ENCODE results near the gene SH3PXD2A. TPM values are rescaled to one million over a fixed set of nuclear protein-coding genes. Genes with fewer than 3 reads are reported as not detected.

SH3PXD2A gene
- total and polyA plus RNA-seq, 2 donors (not counting 1 experiment from before 2014, with no cell fraction given), result 3.2 to 33.5 TPM

- Mint-ChIP-seq H3K27ac (no peak overlapping the region), H3K27me3 (peaks cover 15% of the 10 kb centered on the region), H3K9me3 (ENCODE audit: insufficient read depth) (no peaks in the 10 kb centered on the region), H3K4me3 (no peak overlapping the region), H3K4me1 (no peaks in the 10 kb centered on the region)
- Histone ChIP-seq H3K79me2 (ENCODE audit: control insufficient read depth, insufficient read depth, low read length) (no peaks in the 10 kb centered on the region), H3K9me3 (ENCODE audit: control extremely low read depth in 1 of 3, control insufficient read depth in 2 of 3, insufficient read depth in 1 of 3, low read length in 2 of 3) (peaks cover 0 to under 1% (median 0%) of the 10 kb centered on the region in 3 donors), H4K20me1 (ENCODE audit: control insufficient read depth, insufficient read depth, low read length, poor library complexity, severe bottlenecking) (no peaks in the 10 kb centered on the region), H3K4me1 (ENCODE audit: control insufficient read depth in 2 of 2, insufficient read depth in 2 of 2, low read length in 2 of 2) (peaks cover 0 to 9% of the 10 kb centered on the region in 2 donors), H3K36me3 (replicated peaks in 1 of 2; ENCODE audit: control extremely low read depth in 1 of 2, control insufficient read depth in 1 of 2, extremely low read depth in 1 of 2, insufficient read depth in 2 of 2, low read length in 1 of 2) (no peaks in the 10 kb centered on the region), H3K9ac (ENCODE audit: low read length) (no peak overlapping the region), H3K4me3 (ENCODE audit: control extremely low read depth in 1 of 5, extremely low read depth in 1 of 5, insufficient read depth in 1 of 5, low read depth in 2 of 5, low read length in 4 of 5) (no peak overlapping the region), H2AFZ (ENCODE audit: insufficient read depth, low read depth, low read length, poor library complexity, severe bottlenecking) (no peak overlapping the region), H3K27ac (ENCODE audit: low read length in 2 of 2) (no peak overlapping the region), H3K4me2 (replicated peaks; ENCODE audit: low read depth, low read length, poor library complexity, severe bottlenecking) (no peak overlapping the region), H3K27me3 (replicated peaks in 1 of 4; ENCODE audit: control extremely low read depth in 1 of 4, control insufficient read depth in 3 of 4, insufficient read depth in 4 of 4, low read length in 3 of 4) (peaks cover 0 to 7% (median 0%) of the 10 kb centered on the region in 4 experiments)
- CTCF ChIA-PET, result interaction anchor here (0.7 kb wide), 1 partner anchor 19 kb away, joined by 3 read pairs; no protein-coding TSS in a partner anchor
- ATAC-seq (ENCODE audit: low read depth) (no peak), DNase-seq (no peak)
- TF ChIP-seq EZH2 (IDR thresholded peaks at IDR 0.05; ENCODE audit: borderline replicate concordance, insufficient read depth, low read depth, low read length, poor library complexity, severe bottlenecking) (no peak), CTCF (IDR thresholded peaks at IDR 0.05) (no peak)
- POLR2A ChIA-PET, result no interaction called here
- WGBS (ENCODE audit: insufficient coverage), result 58% methylated on average over 3 of the region's 4 CpGs
- intact Hi-C loops (cut with micrococcal nuclease), result no loop called here
These were observed 17.3 kb downstream of the SH3PXD2A start for GRCh38 chr10:103838070-103838395.

- no peak overlapping the region for H3K4me2 ChIP-seq (replicated peaks; ENCODE audit: low read depth, low read length, poor library complexity, severe bottlenecking)
- no peak for ATAC-seq (ENCODE audit: low read depth)
These were observed 17.9 kb downstream of the SH3PXD2A start for GRCh38 chr10:103837370-103838069.

More at GRCh38 chr10:103837370-103838069, 17.9 kb downstream of the SH3PXD2A start:
- no peak for TF ChIP-seq CTCF (IDR thresholded peaks at IDR 0.05)
- no peak for TF ChIP-seq EZH2 (IDR thresholded peaks at IDR 0.05; ENCODE audit: borderline replicate concordance, insufficient read depth, low read depth, low read length, poor library complexity, severe bottlenecking)
- WGBS (ENCODE audit: insufficient coverage), result 50% methylated on average over 8 of the region's 10 CpGs
- no peak overlapping the region for H3K27ac ChIP-seq (ENCODE audit: low read length in 2 of 2)
- DNase-seq, result no peak
- POLR2A ChIA-PET, result no interaction called here
- Mint-ChIP-seq H3K9me3 (ENCODE audit: insufficient read depth) (no peaks in the 10 kb centered on the region), H3K27ac (no peak overlapping the region), H3K4me1 (no peaks in the 10 kb centered on the region), H3K27me3 (peaks cover 15% of the 10 kb centered on the region), H3K4me3 (no peak overlapping the region)
- H3K9ac ChIP-seq (ENCODE audit: low read length), result no peak overlapping the region
- H4K20me1 ChIP-seq (ENCODE audit: control insufficient read depth, insufficient read depth, low read length, poor library complexity, severe bottlenecking), result no peaks in the 10 kb centered on the region
- no peaks in the 10 kb centered on the region for H3K36me3 ChIP-seq (replicated peaks in 1 of 2; ENCODE audit: control extremely low read depth in 1 of 2, control insufficient read depth in 1 of 2, extremely low read depth in 1 of 2, insufficient read depth in 2 of 2, low read length in 1 of 2)
- peaks cover 0 to 9% of the 10 kb centered on the region in 2 donors for H3K4me1 ChIP-seq (ENCODE audit: control insufficient read depth in 2 of 2, insufficient read depth in 2 of 2, low read length in 2 of 2)
- peaks cover 0 to 7% (median 0%) of the 10 kb centered on the region in 4 experiments for H3K27me3 ChIP-seq (replicated peaks in 1 of 4; ENCODE audit: control extremely low read depth in 1 of 4, control insufficient read depth in 3 of 4, insufficient read depth in 4 of 4, low read length in 3 of 4)
- no peak overlapping the region for H3K4me3 ChIP-seq (ENCODE audit: control extremely low read depth in 1 of 5, extremely low read depth in 1 of 5, insufficient read depth in 1 of 5, low read depth in 2 of 5, low read length in 4 of 5)
- no peak overlapping the region for H2AFZ ChIP-seq (ENCODE audit: insufficient read depth, low read depth, low read length, poor library complexity, severe bottlenecking)
- CTCF ChIA-PET, result interaction anchor here (0.7 kb wide), 1 partner anchor 19 kb away, joined by 3 read pairs; no protein-coding TSS in a partner anchor
- peaks cover 0 to 4% (median 1%) of the 10 kb centered on the region in 3 donors for H3K9me3 ChIP-seq (ENCODE audit: control extremely low read depth in 1 of 3, control insufficient read depth in 2 of 3, insufficient read depth in 1 of 3, low read length in 2 of 3)
- intact Hi-C loops (cut with micrococcal nuclease), result no loop called here
- H3K79me2 ChIP-seq (ENCODE audit: control insufficient read depth, insufficient read depth, low read length), result no peaks in the 10 kb centered on the region
